Effector CD4-positive, alpha-beta T cell (primary cell): ENCODE results near the gene FBXL7.

Experiments used
- DNase-seq: peaks from one replicate; pipeline ENCODE4 v3.0.0-alpha.2; 2020

Gene FBXL7

DNA sequence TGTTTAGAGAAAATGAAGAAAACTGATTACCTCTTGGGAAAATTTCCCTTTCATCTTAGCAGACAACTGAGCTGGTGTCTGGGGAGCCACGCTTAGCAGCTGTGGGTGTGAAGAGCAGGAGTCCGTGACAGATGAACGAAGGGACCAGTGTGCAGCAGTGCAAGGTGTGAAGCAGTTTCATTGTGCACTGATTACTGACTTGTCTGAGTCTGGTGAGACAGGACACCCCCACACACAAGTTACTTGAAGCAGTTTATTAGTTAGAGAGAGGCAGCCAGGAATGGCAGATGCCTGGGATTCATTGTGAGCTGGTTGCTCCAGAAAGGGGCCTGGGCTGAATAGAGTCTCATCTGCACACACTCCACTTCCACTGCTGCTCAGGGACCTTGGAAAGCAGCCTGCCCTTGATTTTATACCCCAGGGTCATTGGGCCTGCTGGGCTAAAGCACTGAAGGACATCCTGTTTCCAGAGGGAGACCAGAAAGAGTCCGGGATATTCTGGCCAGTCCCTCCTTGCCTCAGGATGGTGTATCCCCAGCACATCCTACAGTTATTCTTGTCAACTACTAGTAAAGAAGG, 47.4 kb downstream of the FBXL7 start:
- no peak for DNase-seq

DNA sequence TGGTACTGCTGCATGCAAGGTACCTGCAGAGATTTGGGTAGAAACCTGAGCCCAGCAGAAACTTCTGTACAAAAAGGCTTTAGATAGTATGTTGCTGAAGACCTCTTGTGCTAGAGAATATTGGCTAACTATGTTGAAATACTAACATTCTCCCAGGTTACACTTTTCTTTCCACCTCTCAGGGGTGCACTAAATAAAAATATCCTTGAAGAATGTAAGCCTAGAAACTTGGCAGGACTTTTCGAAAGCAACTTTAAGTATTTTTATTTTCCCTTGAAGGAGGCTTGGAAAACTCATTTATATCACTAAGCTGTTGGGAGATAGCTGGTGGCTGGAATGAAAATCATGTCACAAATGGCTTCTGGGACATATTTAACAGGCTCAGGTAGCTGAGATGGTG, 50.0 kb downstream of the FBXL7 start:
- DNase-seq = no peak

DNA sequence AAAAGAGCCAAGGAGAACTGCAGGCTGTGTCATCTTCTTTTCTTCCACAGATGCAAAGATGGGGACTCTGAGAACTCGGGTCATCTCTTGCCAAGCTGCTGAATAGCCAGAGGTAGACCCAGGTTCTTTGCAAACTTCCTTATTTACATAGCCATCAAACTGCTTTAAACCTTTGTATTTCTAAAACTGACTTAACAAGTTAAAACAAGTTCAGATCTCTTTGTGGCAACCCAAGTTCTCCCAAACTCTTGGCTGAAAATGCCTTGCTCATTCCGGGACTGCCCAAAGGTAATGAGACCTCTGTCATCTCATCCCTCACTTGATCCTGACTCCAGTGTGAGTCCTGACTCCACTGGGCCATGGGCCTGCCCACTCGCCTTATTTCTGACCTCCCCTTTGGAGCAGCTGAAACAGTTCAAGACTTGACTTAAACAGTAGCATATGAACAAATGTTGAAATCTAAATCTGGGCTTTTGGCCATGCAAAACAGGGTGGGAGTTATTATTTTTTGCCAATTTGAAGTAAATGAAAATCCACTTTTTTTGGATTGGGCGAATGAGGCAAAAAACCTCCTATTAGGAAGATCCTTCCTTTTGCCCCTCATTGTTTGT, 50.6 kb downstream of the FBXL7 start:
- no peak for DNase-seq

DNA sequence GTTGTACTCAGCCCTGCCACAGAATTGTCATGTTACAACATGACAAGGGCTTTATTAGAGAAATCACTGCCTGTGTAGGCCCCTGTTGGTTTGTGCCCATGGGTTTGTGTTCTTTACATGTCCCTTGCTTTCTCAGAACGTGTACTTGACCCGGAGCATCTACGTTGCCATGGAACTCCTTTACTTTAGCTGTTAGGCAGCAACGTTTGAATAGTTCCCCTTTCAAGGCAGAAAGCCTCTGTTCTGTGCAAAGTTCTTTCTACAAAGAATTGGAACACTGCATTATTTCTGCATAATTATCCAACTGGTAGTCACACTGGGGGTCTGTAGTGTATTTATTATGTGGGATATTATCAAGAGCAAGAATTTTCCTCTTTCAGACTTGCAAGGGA, 51.1 kb downstream of the FBXL7 start:
- DNase-seq = no peak

DNA sequence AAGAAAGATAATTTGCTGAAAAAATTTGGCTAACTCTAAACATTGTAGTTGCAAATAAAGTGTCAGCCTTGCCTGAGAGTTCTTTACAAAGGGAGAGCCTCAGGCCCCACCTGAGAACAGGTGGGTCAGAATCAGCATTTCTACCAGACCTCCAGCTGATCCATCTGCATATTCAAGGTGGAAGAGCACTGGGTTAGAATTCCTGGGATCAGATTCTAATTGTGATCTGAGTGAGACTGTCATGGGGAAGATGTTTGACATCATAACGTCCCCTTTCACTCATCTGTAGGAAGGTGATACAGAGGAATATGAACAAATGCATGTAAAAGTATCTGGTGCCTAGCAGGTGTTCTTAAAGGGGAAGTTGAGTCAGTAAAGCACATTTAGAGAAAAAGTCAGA, 54.6 kb downstream of the FBXL7 start:
- no peak for DNase-seq

DNA sequence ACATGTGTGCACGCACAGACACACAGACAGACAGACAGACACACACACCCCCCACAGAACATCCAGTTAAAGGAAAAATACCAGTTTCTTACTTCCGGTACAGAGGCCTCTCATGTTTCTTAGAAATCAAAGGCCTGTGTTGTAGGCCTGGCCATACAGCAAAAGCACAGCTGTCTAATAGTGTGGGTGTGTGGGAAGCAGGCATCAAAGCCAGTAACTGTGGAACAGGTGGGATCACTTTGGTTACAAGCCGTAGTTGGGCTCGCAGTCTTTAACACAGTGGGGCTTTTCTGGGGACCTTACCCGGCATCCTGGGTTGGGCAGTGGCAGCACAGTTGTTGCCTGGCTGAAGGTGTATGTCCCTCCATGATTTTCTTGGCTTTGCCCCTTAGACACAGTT, 55.2 kb downstream of the FBXL7 start:
- DNase-seq = no peak

DNA sequence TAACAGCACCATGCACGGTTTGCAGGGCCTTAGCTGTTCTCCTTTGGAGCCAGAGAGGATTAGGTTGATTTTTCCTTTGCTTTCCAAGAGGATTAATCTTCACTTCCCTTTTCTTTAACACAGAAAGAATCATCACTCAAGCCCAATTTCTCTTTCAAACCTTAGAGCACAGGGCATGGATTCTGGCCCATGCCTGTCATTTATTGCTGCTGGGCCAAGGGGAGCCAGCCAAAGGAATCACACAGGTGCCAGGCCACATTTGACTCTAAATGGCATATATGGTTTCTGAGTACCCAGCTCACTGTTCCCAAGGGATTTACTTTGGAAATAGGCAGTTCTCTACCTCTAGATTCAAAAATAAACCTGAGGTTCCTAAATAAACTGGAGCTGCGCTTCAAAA, 58.3 kb downstream of the FBXL7 start:
- no peak for DNase-seq

DNA sequence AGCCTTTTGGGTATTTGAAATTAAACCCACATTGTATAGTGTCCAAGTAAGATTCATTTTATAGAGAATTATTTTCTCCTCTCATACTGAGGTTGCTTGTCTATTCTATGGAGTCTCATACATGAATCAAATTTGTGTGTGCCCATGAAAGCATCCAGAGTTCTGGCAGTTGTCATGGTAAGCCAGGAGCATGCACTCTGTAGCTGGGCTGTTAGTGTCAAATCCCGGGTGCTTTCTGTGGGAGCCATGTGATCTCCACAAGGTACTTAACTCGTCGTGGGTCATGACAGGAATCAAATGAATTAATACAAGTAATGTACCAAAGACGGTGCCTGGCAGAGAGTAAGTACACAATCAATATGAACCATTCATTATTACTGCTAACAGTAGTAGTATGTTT, 58.7 kb downstream of the FBXL7 start:
- DNase-seq = no peak

DNA sequence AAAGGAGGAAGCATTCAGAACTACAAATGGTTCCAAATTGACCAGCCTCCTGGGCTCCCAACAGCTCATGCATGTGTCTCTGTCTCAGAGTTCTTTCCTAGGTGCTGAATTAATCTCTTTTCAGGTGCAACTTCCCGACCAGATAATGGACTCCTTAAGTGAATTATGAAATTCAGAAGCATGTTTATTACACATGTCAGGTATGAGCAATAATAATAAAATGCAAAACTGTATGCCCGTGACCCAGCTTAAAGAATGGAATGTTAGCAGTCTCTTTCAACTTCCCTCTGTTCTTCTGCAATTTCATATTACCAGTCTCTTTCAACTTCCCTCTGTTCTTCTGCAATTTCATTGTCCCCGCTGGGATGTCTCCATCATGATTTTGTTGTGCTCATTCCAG, 60.4 kb downstream of the FBXL7 start:
- DNase-seq = no peak

DNA sequence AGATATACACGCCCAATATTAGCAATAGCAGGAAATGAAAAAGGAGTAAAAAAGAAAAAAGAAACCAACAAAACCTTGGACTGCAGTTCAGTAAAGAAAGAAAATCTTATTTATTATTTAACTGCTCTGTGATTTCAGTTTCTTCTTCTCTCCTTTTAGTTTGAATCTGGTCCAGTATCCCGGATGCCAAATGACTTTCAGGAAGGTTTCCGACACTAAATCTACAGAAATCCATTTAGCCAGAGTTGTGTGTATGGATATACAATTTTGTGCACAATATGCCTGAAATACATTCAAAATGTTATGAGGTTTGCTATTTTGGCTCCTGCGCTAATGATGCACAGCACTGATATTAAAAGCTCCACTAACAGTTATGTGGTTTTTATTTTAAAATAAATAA, 64.5 kb downstream of the FBXL7 start:
- DNase-seq = no peak

DNA sequence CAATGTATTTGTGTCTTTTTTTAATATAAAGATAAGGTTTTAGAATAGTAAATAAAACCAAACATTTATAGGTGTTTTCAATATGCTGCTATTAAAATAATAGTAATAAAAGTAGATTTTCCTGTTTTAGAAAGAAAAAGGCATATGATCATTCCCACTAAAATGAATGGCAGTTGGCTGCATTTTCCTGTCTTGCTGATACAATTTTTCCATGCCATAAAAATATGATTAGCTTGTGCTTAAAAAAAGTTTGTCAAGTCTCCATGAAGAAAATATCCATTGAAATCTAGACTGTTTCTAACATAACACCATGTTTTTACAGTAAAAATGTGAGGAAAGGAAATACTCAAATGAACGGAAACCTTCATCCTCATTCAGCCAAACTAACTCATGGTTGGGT, 65.0 kb downstream of the FBXL7 start:
- DNase-seq = no peak

DNA sequence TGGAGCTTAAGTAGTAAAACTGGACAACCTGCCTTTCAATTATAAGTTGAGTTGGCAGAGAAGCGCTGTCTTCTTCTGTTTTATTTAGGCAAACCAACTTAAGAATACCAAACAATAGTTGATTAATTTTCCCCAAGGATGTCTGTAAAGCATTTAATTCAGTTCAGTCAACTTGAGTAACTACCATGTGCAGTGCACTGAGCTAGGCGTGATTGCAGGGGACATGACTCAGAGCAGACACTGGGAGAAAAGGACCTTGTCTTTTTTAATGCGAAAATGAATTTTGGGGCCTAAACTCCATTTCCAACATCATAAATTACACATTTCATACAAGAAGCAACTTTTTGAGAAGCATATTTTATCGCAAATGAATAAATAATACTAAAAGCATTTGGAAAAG, 66.3 kb downstream of the FBXL7 start:
- no peak for DNase-seq

DNA sequence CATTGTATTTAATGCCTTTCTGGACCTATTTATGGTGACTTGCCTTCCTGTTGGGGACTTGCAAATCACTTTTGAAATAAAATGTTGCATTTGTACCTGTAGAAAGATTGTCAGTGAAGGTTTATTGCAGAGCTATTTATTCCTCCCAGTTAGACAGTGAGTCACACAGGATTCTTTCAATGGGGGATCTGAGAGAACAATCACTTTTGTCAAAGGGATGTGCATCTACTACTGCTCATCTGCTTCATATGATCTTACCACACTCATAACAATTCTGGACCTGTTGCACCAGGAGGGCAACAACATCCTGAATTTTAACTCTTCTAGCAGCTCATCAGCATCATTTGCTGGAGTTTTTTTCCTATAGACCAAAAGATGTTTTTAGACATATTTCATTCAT, 66.8 kb downstream of the FBXL7 start:
- DNase-seq = no peak

DNA sequence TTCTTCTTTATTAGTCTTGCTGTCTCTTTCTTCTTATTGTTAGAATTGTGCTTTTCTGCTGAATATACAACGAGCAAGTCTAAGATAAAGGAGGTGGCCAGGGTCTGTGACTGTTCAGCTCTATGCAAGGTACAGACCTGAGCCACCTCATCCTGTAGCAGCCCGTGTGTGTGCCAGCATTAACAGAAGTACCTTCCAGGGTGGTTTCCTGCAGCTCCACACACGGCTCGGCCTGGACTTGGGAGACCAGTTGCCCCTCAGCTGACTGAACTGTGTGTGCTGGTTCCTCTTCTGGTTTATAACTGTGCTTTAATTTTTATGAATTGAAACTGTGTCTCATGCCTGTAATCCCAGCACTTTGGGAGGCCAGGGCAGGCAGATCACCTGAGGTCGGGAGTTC, 70.5 kb downstream of the FBXL7 start:
- no peak for DNase-seq

DNA sequence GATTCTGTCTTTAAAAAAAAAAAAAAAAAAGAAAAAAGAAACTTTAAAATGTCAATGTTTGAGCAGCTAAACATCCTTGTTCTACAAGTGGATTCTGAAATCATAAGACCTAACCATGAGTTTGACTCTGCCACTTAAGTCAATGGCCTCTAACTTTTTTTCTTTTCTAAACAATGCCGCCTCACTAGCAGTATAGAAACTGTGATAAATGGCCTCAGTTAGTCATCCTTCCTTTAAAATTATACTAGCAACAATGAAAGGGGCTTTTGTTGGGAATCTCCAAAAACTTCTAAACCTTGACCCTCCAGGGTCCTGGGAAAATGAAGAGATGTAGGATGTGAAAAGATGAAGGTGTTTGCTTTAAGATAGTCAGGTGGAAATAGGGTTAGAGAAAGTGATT, 71.1 kb downstream of the FBXL7 start:
- DNase-seq = no peak

DNA sequence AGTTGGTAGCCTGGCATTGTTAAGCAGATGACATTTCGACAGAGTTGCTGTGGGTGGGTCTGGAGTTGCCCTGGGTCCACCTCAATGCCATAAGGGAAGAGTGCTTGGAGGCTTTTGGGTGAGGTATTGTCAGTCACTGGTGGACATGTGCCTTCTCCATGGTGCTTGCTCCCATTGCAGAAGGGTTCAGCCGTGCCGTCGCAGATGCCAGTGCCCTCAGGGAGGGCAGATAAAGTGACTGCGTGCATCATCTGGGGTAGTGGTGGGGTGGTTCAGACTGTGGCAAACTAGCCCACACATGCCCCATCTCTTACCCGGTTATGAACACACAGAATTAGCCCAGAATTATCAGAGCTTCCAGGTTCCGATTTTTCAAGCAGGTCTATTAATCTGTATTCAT, 71.6 kb downstream of the FBXL7 start:
- DNase-seq = no peak

DNA sequence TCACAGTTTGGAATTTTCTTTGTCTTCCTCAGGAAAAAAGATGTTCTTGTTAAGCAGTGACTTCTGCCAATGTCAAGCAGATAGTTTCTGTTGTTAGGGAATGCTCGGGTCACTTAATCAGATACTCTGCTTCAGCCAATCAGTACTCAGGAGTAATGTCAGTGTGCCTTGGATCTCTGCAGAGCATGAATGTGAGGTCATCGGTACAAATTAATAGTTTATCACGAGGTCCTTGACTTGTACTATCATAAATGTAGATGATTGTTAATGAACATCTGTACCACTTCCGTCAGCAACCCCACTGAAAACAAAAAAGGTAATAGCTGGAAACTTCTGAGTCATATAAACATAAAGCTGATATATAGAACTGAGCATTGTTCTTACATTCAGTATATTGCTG, 73.6 kb downstream of the FBXL7 start:
- no peak for DNase-seq

DNA sequence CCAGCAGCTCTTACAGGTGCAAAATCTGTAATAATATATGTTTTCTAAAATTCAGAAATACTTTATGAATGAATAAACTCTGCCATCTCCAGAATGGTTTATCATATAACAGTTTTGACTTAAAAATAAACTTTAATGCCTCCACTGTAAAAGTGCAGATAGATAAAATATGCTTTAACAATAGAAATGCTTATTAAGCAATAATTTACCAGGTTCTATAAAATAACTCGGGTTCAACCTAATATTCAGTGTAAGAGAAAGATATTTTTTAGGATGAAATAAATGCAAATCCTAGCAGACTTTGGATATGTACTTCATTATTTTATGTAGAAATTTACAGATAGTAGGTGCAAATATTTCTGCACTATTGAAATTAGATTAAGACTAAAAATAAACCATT, 74.1 kb downstream of the FBXL7 start:
- DNase-seq = no peak

DNA sequence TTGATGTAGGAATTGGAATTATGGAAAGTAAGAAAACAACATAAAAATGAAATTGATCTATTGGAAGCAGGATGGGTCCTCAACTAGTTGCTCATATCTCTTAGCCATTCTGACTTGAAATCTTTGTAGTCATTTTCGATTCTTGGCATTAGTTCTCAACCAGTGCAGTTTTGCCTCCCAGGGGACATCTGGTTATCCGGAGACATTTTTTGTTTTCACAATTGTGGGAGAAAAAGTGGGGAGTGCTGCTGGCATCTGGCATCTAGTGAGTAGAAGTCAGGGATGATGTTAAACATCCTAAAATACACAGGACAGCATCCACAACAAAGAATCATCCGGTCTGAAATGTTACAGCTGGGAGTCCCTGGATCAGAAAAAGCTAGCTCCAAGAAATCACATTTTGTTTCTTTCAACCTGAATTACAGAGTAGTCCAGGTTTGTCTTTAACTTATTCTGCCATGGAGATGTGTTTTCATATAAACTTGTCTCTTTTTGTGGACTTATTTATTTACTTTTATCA, 74.9 kb downstream of the FBXL7 start:
- no peak for DNase-seq

DNA sequence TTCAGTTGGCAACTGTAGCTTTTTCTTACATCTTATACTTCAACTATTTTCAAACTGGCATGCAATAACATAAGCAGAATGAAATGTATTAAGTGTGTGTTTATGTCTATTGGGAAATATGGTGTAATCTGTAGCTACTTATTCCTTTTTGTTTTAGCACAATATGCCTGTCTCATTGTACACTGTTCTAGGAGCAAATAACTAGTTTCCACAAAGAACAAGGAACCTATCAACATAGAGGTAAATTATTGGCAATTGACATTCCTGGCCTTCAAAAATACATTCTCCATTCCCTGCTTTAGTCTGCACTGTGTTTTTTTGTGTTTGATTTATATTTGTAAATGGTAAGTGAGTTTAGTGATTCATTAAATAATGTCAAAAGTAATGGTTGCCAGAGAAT, 75.7 kb downstream of the FBXL7 start:
- no peak for DNase-seq

DNA sequence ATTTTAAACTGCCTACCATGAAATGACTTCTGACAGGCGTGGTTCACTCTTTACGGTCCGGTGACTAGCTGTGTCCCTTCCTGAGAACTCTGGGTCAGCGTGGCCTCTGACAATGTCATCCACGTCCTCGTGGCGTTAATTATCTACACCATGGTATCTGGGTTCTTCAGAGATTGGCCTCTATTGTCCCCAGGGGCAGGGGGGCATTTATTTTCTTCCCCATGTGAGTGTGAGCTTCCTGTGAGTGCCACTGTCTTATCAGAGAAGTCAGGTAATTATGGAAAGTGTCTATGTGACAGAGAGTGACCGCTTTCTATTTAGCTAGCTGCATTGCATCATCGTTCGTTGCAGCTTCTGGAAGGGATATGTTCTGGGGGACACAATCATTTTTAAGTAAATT, 77.2 kb downstream of the FBXL7 start:
- DNase-seq = no peak

DNA sequence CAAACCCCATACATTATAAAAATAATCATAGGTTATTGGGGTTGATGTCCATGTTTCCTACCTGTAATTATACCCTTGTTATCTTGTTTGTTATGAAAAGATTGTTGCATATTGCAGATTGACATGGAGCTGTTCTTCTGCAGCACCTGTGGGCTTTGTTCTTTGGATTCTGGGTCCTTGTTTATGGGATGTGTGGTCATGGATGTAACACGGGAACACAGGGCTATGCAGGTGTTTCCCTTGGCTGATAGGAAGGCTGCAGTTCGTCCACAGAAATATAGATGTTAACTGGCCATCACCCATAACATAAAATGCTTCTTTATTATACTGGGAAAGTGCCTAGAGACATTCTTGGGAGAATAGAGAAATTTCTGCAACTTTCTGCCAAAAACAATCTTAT, 77.9 kb downstream of the FBXL7 start:
- DNase-seq = no peak

DNA sequence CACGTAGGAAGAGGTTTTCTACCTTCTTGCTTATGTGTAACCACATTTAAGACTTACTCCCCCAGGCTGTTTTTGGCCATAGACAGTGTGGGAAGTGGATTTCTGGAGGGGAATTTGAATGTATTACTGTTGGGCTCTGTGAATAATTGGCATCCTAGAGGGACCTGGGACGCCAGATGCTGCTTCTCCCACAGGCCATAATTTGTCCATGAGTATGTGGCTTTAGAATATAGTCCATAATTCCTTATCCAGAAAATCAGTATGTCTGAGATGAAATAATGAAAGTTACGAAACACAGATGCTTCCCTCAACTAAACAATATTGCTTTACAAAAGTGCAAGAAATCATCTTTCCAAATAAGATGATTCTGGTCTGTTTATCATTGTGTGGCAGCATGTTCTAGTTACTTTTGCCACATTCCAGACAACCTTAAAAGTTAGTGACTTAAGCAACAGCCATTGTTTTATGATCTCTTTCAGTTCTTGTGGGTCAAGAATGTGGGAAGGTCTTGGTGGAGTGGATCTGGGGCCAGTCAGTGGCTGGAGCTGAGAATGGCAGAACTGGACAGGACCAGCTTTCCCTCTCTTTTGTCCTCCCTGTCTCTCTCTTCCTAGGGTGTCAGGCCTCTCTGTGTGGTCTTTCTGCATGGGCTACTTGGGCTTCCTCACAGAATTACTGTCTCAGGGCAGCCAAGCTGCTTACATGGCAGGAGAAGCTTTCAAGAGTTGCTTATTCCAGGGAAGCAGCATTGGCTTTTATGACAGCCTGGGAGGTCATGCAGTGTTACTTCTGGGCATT, 79.4 kb downstream of the FBXL7 start:
- DNase-seq = no peak

DNA sequence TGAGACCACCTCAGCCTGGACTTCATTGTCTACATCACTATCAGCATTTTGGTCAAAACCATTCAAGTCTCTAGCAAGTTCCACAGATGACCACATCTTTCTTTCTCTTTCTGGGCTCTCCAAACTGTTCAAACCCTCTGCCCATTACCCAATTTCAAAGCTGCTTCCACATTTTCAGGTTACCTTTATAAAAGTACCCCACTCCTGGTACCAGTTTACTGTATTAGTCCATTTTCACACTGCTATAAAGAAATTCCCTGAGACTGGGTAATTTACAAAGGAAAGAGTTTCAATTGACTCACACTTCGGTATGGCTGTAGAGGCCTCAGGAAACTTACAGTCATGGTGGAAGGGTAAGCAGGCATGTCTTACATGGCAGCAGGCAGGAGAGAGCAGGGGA, 84.5 kb downstream of the FBXL7 start:
- DNase-seq = no peak
